GM10266 (cell line): ENCODE results near the gene EPHB1.

Source experiments
- DNase-seq: peaks from one replicate; pipeline ENCODE4 v3.0.0; 2012; ENCODE audit errors: extremely low spot score
- CTCF ChIP-seq: IDR thresholded peaks from 2 replicates; pipeline ENCODE4 v1.5.1; 2012; ENCODE audit warnings: mild to moderate bottlenecking, low read depth; ENCODE audit not compliant: control insufficient read depth, insufficient read depth; ENCODE audit errors: missing control alignments

Gene EPHB1

GRCh38 chr3:134765468-134765867, 29.6 kb upstream of the EPHB1 start:
- DNase-seq, result no peak
- TF ChIP-seq CTCF, result no peak

- no peak for DNase-seq
- TF ChIP-seq CTCF, result no peak
These were observed 28.8 kb upstream of the EPHB1 start for GRCh38 chr3:134766290-134766689.

GRCh38 chr3:134768116-134768515, 26.9 kb upstream of the EPHB1 start:
- no peak for TF ChIP-seq CTCF

GRCh38 chr3:134768837-134769236, 26.2 kb upstream of the EPHB1 start:
- DNase-seq, result no peak
- no peak for TF ChIP-seq CTCF

More at GRCh38 chr3:134768116-134768515, 26.9 kb upstream of the EPHB1 start:
- DNase-seq, result no peak

GRCh38 chr3:134769287-134769868, 25.7 kb upstream of the EPHB1 start:
- TF ChIP-seq CTCF, result no peak
- no peak for DNase-seq

- TF ChIP-seq CTCF, result no peak
- DNase-seq, result no peak
These were observed 23.0 kb upstream of the EPHB1 start for GRCh38 chr3:134772011-134772410.

GRCh38 chr3:134772591-134772990, 22.5 kb upstream of the EPHB1 start:
- DNase-seq, result no peak
- TF ChIP-seq CTCF, result no peak
